GM21367 (cell line): ENCODE results near the gene ACAD9.
A peak's percentile ranks its signal among the peaks of the same experiment; 100 is the strongest.
"Not testable (repeated sequence)": the region's sequence is repeated elsewhere in the genome, so short reads cannot be mapped to it uniquely, and the experiment has no call there.

ENCODE experiments used
- ATAC-seq: cut with Tn5 transposase; IDR thresholded peaks from one replicate; pipeline ENCODE4 v1.9.1; 2021; ENCODE audit not compliant: unreplicated experiment

Gene ACAD9

GRCh38 chr3:128879125-128879969 lies at the start of gene ACAD9:
Gene ACAD9 (plus strand): TSS chr3:128879620. CDS start chr3:128879692, 72 bp downstream.
- peak; percentile 81 for ATAC-seq

GRCh38 chr3:128829925-128830625 lies 49.3 kb upstream of the ACAD9 start:
- ATAC-seq: not testable (repeated sequence)

- ATAC-seq: not testable (repeated sequence)
These were observed 48.7 kb upstream of the ACAD9 start for GRCh38 chr3:128830762-128831161.

GRCh38 chr3:128832979-128833378 lies 46.4 kb upstream of the ACAD9 start:
- ATAC-seq: not testable (repeated sequence)

- no peak for ATAC-seq
These were observed 44.3 kb upstream of the ACAD9 start for GRCh38 chr3:128835096-128835495.

GRCh38 chr3:128841926-128842920 lies 37.2 kb upstream of the ACAD9 start:
- ATAC-seq: no peak

GRCh38 chr3:128844502-128844901 lies 34.9 kb upstream of the ACAD9 start:
- no peak for ATAC-seq

GRCh38 chr3:128845119-128845777 lies 34.2 kb upstream of the ACAD9 start:
- no peak for ATAC-seq

GRCh38 chr3:128845778-128846485 lies 33.5 kb upstream of the ACAD9 start:
- ATAC-seq: peak; percentile 65

GRCh38 chr3:128846486-128846891 lies 32.9 kb upstream of the ACAD9 start:
- ATAC-seq: no peak

- ATAC-seq: no peak
These were observed 31.6 kb upstream of the ACAD9 start for GRCh38 chr3:128847666-128848370.

GRCh38 chr3:128848936-128849335 lies 30.5 kb upstream of the ACAD9 start:
- no peak for ATAC-seq

GRCh38 chr3:128849911-128850455 lies 29.4 kb upstream of the ACAD9 start:
- ATAC-seq: no peak

GRCh38 chr3:128850544-128850943 lies 28.9 kb upstream of the ACAD9 start:
- ATAC-seq: no peak

- ATAC-seq: no peak
These were observed 27.8 kb upstream of the ACAD9 start for GRCh38 chr3:128851601-128852000.

GRCh38 chr3:128853826-128854225 lies 25.6 kb upstream of the ACAD9 start:
- ATAC-seq: no peak

GRCh38 chr3:128854475-128854874 lies 24.9 kb upstream of the ACAD9 start:
- ATAC-seq: no peak

GRCh38 chr3:128855569-128855968 lies 23.9 kb upstream of the ACAD9 start:
- no peak for ATAC-seq

- no peak for ATAC-seq
These were observed 21.3 kb upstream of the ACAD9 start for GRCh38 chr3:128858167-128858566.
